GM12878 (cell line): ENCODE data around the gene SCIN. TPM values are rescaled to one million over a fixed set of nuclear protein-coding genes. Genes with fewer than 3 reads are reported as not detected.

Experiments used
- ATAC-seq: fragments of 200-7000 bp; cut with Tn5 transposase; 3 replicates; pipeline ENCODE4 v1.9.1; 2020; ENCODE audit warnings: mild to moderate bottlenecking, moderate library complexity
- BruUV-seq: library from RNA; stranded (reverse); fragments of 400-500 nt; replicated peaks from 2 replicates; lab custom pipeline; 2021; lab: Mats Ljungman, UMichigan
- CTCF ChIA-PET: fragments of 300-600 bp; sonication (Branson Sonifier 250); formaldehyde crosslinking; extraction: SDS; loops from one replicate; lab custom pipeline; 2021; ENCODE audit warnings: inconsistent platforms; lab: Yijun Ruan, JAX
- POLR2A ChIA-PET: fragments of 350-600 bp; formaldehyde crosslinking; extraction: SDS; loops from one replicate; lab custom pipeline; 2021; ENCODE audit warnings: inconsistent platforms; lab: Charles Lee
- RAD21 ChIA-PET: fragments of 300-600 bp; sonication (Branson Sonifier 250); formaldehyde crosslinking; loops from one replicate; lab custom pipeline; 2023; ENCODE audit warnings: antibody characterized with exemption; ENCODE audit not compliant: unreplicated experiment; lab: Charles Lee
- SMC1A ChIA-PET: fragments of 300-600 bp; sonication (Branson Sonifier 250); formaldehyde crosslinking; loops from one replicate; lab custom pipeline; 2023; ENCODE audit not compliant: unreplicated experiment, uncharacterized antibody; lab: Charles Lee
- DNase-seq: peaks from one replicate; pipeline ENCODE4 v3.0.0-alpha.2; 2011; ENCODE audit warnings: low read depth, low spot score
- FAIRE-seq: peaks from 3 replicates; lab custom pipeline; 2011; peaks lifted over from hg19 to GRCh38; lab: Jason Lieb, UNC
- H2AFZ ChIP-seq: 2 replicates; pipeline ENCODE4 v1.6.0; 2011; ENCODE audit warnings: low read depth, low read length, control low read depth; ENCODE audit not compliant: control insufficient read depth
- H3K27ac ChIP-seq: 2 replicates; pipeline ENCODE4 v1.5.1; 2011; ENCODE audit warnings: control low read depth; ENCODE audit not compliant: control insufficient read depth, insufficient read depth
- H3K27me3 ChIP-seq, 2 experiments: replicated peaks in 1 of 2; 2 replicates each; pipeline versions ENCODE4 v1.6.0 to v1.6.1; 2011; ENCODE audit warnings: low read length in 1 of 2; ENCODE audit not compliant: control insufficient read depth in 2 of 2, insufficient read depth in 2 of 2
- H3K36me3 ChIP-seq, 2 experiments: 2 replicates each; pipeline ENCODE4 v1.5.1; 2011; ENCODE audit warnings: low read length in 1 of 2; ENCODE audit not compliant: control insufficient read depth in 2 of 2, insufficient read depth in 2 of 2
- H3K4me1 ChIP-seq: 2 replicates; pipeline ENCODE4 v1.6.1; 2011; ENCODE audit warnings: mild to moderate bottlenecking, low read length, moderate library complexity, mixed read lengths; ENCODE audit not compliant: control insufficient read depth, insufficient read depth
- H3K4me2 ChIP-seq: 2 replicates; pipeline ENCODE4 v1.6.0; 2011; ENCODE audit warnings: control low read depth; ENCODE audit not compliant: control insufficient read depth, insufficient read depth
- H3K4me3 ChIP-seq: fragments of 200-600 bp; sonication (generic); 2 replicates; pipeline ENCODE4 v1.5.1; 2016
- H3K79me2 ChIP-seq: 2 replicates; pipeline ENCODE4 v1.6.0; 2011; ENCODE audit warnings: low read length; ENCODE audit not compliant: control insufficient read depth, insufficient read depth
- H3K9ac ChIP-seq: 2 replicates; pipeline ENCODE4 v1.8.0; 2011; ENCODE audit warnings: low read length, control low read depth, mixed read lengths; ENCODE audit not compliant: control insufficient read depth, insufficient read depth
- H3K9me3 ChIP-seq: replicated peaks from 3 replicates; pipeline ENCODE4 v1.5.1; 2011; ENCODE audit warnings: mild to moderate bottlenecking, low read length; ENCODE audit not compliant: control insufficient read depth, insufficient read depth
- H4K20me1 ChIP-seq: 2 replicates; pipeline ENCODE4 v1.6.0; 2011; ENCODE audit not compliant: control insufficient read depth, insufficient read depth
- BRCA1 ChIP-seq: IDR thresholded peaks from 2 replicates; pipeline ENCODE4 v1.6.1; 2011; ENCODE audit warnings: low read depth, low read length, improper control_type of control experiment
- CHD4 ChIP-seq: fragments of 200-600 bp; sonication (generic); IDR thresholded peaks from 2 replicates; pipeline ENCODE4 v1.6.1; 2016; ENCODE audit warnings: mild to moderate bottlenecking
- KLF5 ChIP-seq: fragments of 450-650 bp; IDR thresholded peaks from 2 replicates; pipeline ENCODE4 v1.6.1; 2014; ENCODE audit warnings: mild to moderate bottlenecking; ENCODE audit not compliant: partially characterized antibody
- MEF2B ChIP-seq: fragments of 450-650 bp; IDR thresholded peaks from 2 replicates; pipeline ENCODE4 v1.6.1; 2018; ENCODE audit warnings: mild to moderate bottlenecking, moderate library complexity; ENCODE audit not compliant: partially characterized antibody, poor library complexity, severe bottlenecking
- MXI1 ChIP-seq: fragments of 150-350 bp; IDR thresholded peaks from 2 replicates; pipeline ENCODE4 v1.6.1; 2011; ENCODE audit warnings: low read depth, mild to moderate bottlenecking, inconsistent platforms, low read length, improper control_type of control experiment
- SREBF1 ChIP-seq: IDR thresholded peaks from 2 replicates; pipeline ENCODE4 v1.6.1; 2012; ENCODE audit warnings: mild to moderate bottlenecking, low read length
- TARDBP ChIP-seq: IDR thresholded peaks from 2 replicates; pipeline ENCODE4 v1.6.1; 2016; ENCODE audit warnings: borderline replicate concordance
- WGBS: methylation state at CpG from one replicate; pipeline ENCODE4 v1.1.6; 2016; ENCODE audit warnings: low lambda C conversion rate; ENCODE audit not compliant: insufficient replicate concordance, insufficient coverage; ENCODE audit errors: missing lambda C conversion rate; 5-methylcytosine and 5-hydroxymethylcytosine counted together
- in situ Hi-C: fragments of 300-500 bp; cut with MboI; formaldehyde crosslinking; loops from 9 replicates; pipeline ENCODE4 v1.14.3; 2018; ENCODE audit warnings: mixed read lengths
- intact Hi-C: fragments of 100-400 bp; cut with micrococcal nuclease; formaldehyde crosslinking; loops from one replicate; pipeline ENCODE4 v1.14.2; 2022; ENCODE audit not compliant: unreplicated experiment
- polyA plus RNA-seq, 11 experiments: library from polyadenylated mRNA; depleted of rRNA in 4 of 11; unstranded in 6 of 11; stranded (reverse) in 5 of 11; fragments of >200 nt; fragmentation: Nextera tagmentation in 4 of 11; fragmentation: Illumina TruSeq in 1 of 11; extraction: Ambion mirVana in 4 of 11; extraction: Trizol in 1 of 11; gene quantifications; 1 replicate in 1 of 11; 2 replicates in 10 of 11; pipeline versions ENCODE4 v1.2.1 to v1.2.3, GENCODE V29; 2011 to 2016; ENCODE audit warnings: inconsistent platforms in 2 of 11, missing spikeins in 2 of 11, low read depth in 1 of 11
- total RNA-seq, 4 experiments: library from RNA; depleted of rRNA in 3 of 4; stranded (reverse); fragments of >200 nt in 3 of 4; fragmentation: Illumina TruSeq in 1 of 4; extraction: Trizol in 1 of 4; gene quantifications; 2 replicates each; pipeline versions ENCODE4 v1.2.1 to v1.2.3, GENCODE V29; 2013 to 2021
- TF ChIP-seq, protein P1 (sequence below): fragments of 450-650 bp; formaldehyde crosslinking; IDR thresholded peaks from 2 replicates; pipeline ENCODE4 v1.4.0; 2020; ENCODE audit warnings: mild to moderate bottlenecking, moderate library complexity
- TF ChIP-seq, protein P2 (sequence below): fragments of 450-650 bp; IDR thresholded peaks from 2 replicates; pipeline ENCODE4 v1.6.1; 2017; ENCODE audit warnings: low read depth, mild to moderate bottlenecking, moderate library complexity

Gene SCIN
- total and polyA plus RNA-seq, 10 of the 15 experiments (the other 5 are each of a cell fraction or from before 2014, with no cell fraction given) = 0.23 to 2.1 (median 1.0) TPM

DNA sequence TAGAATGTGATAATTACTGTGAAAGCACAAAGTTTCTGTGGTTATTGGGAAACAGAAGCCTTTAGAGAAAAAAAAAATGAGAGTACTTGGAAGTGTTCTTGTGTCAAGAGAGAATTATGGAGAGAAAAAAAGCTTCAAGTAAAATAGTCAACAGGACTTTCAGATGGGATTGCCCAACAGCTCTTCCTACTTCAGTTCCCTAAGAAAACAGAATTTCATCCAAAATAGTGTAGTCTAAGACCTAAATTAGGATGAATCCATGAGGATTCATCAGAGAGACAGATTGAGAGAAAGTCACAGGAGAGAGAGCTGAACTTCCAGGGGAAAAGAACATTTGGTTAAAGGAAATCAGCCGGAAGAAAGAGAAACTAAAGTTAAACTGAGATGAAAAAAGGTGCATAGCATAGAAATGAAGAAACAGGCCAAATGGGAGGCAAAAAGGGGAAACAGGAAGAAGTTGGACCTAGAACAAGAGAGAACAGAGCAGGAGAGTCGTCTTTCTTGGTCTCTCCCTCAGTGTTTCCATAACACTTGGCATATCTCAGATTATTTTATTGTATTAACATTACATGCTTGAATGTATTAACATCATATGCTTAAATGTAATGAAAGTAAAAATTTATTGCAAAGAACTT lies 2.5 kb downstream of the SCIN start:
- intact Hi-C loops = no loop called here
- Histone ChIP-seq H3K27ac (no peak overlapping the region), H3K4me2 (no peak overlapping the region), H3K79me2 (no peaks in the 10 kb centered on the region), H3K4me1 (peaks cover 16% of the 10 kb centered on the region), H3K9me3 (no peaks in the 10 kb centered on the region), H3K9ac (no peak overlapping the region), H3K27me3 (peaks cover 3 to 12% of the 10 kb centered on the region in 2 experiments; a peak in 3 of 4 replicates), H3K4me3 (no peak overlapping the region), H3K36me3 (no peaks in the 10 kb centered on the region), H4K20me1 (no peaks in the 10 kb centered on the region), H2AFZ (no peak overlapping the region)
- ChIA-PET CTCF (interaction anchor here (0.8 kb wide), 1 partner anchor 9 kb away, joined by 3 read pairs; no protein-coding TSS in a partner anchor), SMC1A (no interaction called here), POLR2A (no interaction called here), RAD21 (no interaction called here)
- no peak for ATAC-seq
- WGBS = 5% methylated on average over 2 of the region's 2 CpGs
- FAIRE-seq = no peak
- no TSS peak for BruUV-seq
- DNase-seq = no peak
- in situ Hi-C loops = no loop called here
- TF ChIP-seq CHD4 = no peak
- TF ChIP-seq MEF2B = no peak
- TF ChIP-seq KLF5 = no peak
- TF ChIP-seq MXI1 = no peak
- TF ChIP-seq, protein P1, sequence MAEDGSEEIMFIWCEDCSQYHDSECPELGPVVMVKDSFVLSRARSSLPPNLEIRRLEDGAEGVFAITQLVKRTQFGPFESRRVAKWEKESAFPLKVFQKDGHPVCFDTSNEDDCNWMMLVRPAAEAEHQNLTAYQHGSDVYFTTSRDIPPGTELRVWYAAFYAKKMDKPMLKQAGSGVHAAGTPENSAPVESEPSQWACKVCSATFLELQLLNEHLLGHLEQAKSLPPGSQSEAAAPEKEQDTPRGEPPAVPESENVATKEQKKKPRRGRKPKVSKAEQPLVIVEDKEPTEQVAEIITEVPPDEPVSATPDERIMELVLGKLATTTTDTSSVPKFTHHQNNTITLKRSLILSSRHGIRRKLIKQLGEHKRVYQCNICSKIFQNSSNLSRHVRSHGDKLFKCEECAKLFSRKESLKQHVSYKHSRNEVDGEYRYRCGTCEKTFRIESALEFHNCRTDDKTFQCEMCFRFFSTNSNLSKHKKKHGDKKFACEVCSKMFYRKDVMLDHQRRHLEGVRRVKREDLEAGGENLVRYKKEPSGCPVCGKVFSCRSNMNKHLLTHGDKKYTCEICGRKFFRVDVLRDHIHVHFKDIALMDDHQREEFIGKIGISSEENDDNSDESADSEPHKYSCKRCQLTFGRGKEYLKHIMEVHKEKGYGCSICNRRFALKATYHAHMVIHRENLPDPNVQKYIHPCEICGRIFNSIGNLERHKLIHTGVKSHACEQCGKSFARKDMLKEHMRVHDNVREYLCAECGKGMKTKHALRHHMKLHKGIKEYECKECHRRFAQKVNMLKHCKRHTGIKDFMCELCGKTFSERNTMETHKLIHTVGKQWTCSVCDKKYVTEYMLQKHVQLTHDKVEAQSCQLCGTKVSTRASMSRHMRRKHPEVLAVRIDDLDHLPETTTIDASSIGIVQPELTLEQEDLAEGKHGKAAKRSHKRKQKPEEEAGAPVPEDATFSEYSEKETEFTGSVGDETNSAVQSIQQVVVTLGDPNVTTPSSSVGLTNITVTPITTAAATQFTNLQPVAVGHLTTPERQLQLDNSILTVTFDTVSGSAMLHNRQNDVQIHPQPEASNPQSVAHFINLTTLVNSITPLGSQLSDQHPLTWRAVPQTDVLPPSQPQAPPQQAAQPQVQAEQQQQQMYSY (CRISPR knock-in tag) = no peak
- TF ChIP-seq BRCA1 = no peak
- no peak for TF ChIP-seq TARDBP
- TF ChIP-seq SREBF1 = no peak
- TF ChIP-seq, protein P2, sequence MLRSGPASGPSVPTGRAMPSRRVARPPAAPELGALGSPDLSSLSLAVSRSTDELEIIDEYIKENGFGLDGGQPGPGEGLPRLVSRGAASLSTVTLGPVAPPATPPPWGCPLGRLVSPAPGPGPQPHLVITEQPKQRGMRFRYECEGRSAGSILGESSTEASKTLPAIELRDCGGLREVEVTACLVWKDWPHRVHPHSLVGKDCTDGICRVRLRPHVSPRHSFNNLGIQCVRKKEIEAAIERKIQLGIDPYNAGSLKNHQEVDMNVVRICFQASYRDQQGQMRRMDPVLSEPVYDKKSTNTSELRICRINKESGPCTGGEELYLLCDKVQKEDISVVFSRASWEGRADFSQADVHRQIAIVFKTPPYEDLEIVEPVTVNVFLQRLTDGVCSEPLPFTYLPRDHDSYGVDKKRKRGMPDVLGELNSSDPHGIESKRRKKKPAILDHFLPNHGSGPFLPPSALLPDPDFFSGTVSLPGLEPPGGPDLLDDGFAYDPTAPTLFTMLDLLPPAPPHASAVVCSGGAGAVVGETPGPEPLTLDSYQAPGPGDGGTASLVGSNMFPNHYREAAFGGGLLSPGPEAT = no peak
